ENCODE data around the gene DNAJB8.

DNAJB8 gene

GRCh38 chr3:128447561-128448013 lies 19.1 kb downstream of the DNAJB8 start:
- peak in 1 of 2 donors; percentile 5 for DNase-seq (ENCODE audit: low read depth in 2 of 2)

- no peak for DNase-seq (ENCODE audit: low read depth in 2 of 2)
These were observed 19.9 kb downstream of the DNAJB8 start for GRCh38 chr3:128446821-128447220.

GRCh38 chr3:128445357-128445756 lies 21.3 kb downstream of the DNAJB8 start:
- DNase-seq (ENCODE audit: low read depth in 2 of 2) = no peak

GRCh38 chr3:128443771-128444170 lies 22.9 kb downstream of the DNAJB8 start:
- DNase-seq (ENCODE audit: low read depth in 2 of 2) = no peak

GRCh38 chr3:128442949-128443348 lies 23.7 kb downstream of the DNAJB8 start:
- DNase-seq (ENCODE audit: low read depth in 2 of 2) = no peak

- DNase-seq (ENCODE audit: low read depth in 2 of 2) = no peak
These were observed 24.6 kb downstream of the DNAJB8 start for GRCh38 chr3:128442070-128442469.

- DNase-seq (ENCODE audit: low read depth in 2 of 2) = no peak
These were observed 27.5 kb downstream of the DNAJB8 start for GRCh38 chr3:128439226-128439625.

GRCh38 chr3:128438488-128439072 lies 28.1 kb downstream of the DNAJB8 start:
- DNase-seq (ENCODE audit: low read depth in 2 of 2) = no peak

GRCh38 chr3:128436214-128436613 lies 30.5 kb downstream of the DNAJB8 start:
- DNase-seq (ENCODE audit: low read depth in 2 of 2) = no peak

- no peak for DNase-seq (ENCODE audit: low read depth in 2 of 2)
These were observed 31.1 kb downstream of the DNAJB8 start for GRCh38 chr3:128435561-128435960.

GRCh38 chr3:128435058-128435457 lies 31.6 kb downstream of the DNAJB8 start:
- DNase-seq (ENCODE audit: low read depth in 2 of 2) = no peak

GRCh38 chr3:128434524-128434923 lies 32.2 kb downstream of the DNAJB8 start:
- DNase-seq (ENCODE audit: low read depth in 2 of 2) = no peak

- no peak for DNase-seq (ENCODE audit: low read depth in 2 of 2)
These were observed 32.9 kb downstream of the DNAJB8 start for GRCh38 chr3:128433837-128434165.

GRCh38 chr3:128432971-128433836 lies 33.5 kb downstream of the DNAJB8 start:
- no peak for DNase-seq (ENCODE audit: low read depth in 2 of 2)

GRCh38 chr3:128432301-128432970 lies 34.3 kb downstream of the DNAJB8 start:
- DNase-seq (ENCODE audit: low read depth in 2 of 2) = no peak

- no peak for DNase-seq (ENCODE audit: low read depth in 2 of 2)
These were observed 34.8 kb downstream of the DNAJB8 start for GRCh38 chr3:128431803-128432300.

- no peak for DNase-seq (ENCODE audit: low read depth in 2 of 2)
These were observed 36.0 kb downstream of the DNAJB8 start for GRCh38 chr3:128430731-128431130.

- no peak for DNase-seq (ENCODE audit: low read depth in 2 of 2)
These were observed 36.4 kb downstream of the DNAJB8 start for GRCh38 chr3:128430301-128430700.

- DNase-seq (ENCODE audit: low read depth in 2 of 2) = no peak
These were observed 36.9 kb downstream of the DNAJB8 start for GRCh38 chr3:128429751-128430150.

GRCh38 chr3:128429275-128429674 lies 37.4 kb downstream of the DNAJB8 start:
- DNase-seq (ENCODE audit: low read depth in 2 of 2) = no peak

- no peak for DNase-seq (ENCODE audit: low read depth in 2 of 2)
These were observed 38.5 kb downstream of the DNAJB8 start for GRCh38 chr3:128427872-128428822.
